Left lung (tissue), 10 donors: ENCODE data around the gene APRT. TPM values are rescaled to one million over a fixed set of nuclear protein-coding genes. Genes with fewer than 3 reads are reported as not detected.

Experiments used
- ATAC-seq: fragments of 200-7000 bp; cut with Tn5 transposase; one replicate; pipeline ENCODE4 v1.9.1; 2020; ENCODE audit warnings: moderate library complexity
- DNase-seq, 4 donors: peaks; one replicate each; pipeline ENCODE4 v3.0.0-alpha.2; 2013 to 2020
- H3K27ac ChIP-seq, 2 donors: fragments of 200-600 bp; sonication (generic) in 1 of 2; one replicate each; pipeline versions ENCODE4 v1.5.0 to v1.8.0; 2020 to 2021
- H3K27me3 ChIP-seq, 2 donors: fragments of 200-600 bp; sonication (generic) in 1 of 2; one replicate each; pipeline versions ENCODE4 v1.5.0 to v1.8.0; 2020 to 2021
- H3K36me3 ChIP-seq, 2 donors: fragments of 200-600 bp; sonication (generic) in 1 of 2; one replicate each; pipeline versions ENCODE4 v1.5.0 to v1.8.0; 2020 to 2021
- H3K4me1 ChIP-seq, 2 donors: fragments of 200-600 bp; one replicate each; pipeline ENCODE4 v1.8.0; 2021
- H3K4me3 ChIP-seq, 2 donors: fragments of 200-600 bp; sonication (generic) in 1 of 2; one replicate each; pipeline versions ENCODE4 v1.5.0 to v1.8.0; 2020 to 2021; ENCODE audit warnings: mild to moderate bottlenecking in 1 of 2
- H3K9me3 ChIP-seq, 2 donors: fragments of 200-600 bp; sonication (generic) in 1 of 2; one replicate each; pipeline versions ENCODE4 v1.5.0 to v1.8.0; 2020 to 2021
- CTCF ChIP-seq, 2 donors: fragments of 200-600 bp; sonication (generic) in 1 of 2; IDR thresholded peaks; one replicate each; pipeline versions ENCODE4 v1.5.0 to v1.8.0; 2021; ENCODE audit warnings: antibody characterized with exemption in 2 of 2
- intact Hi-C, 2 donors: fragments of 100-400 bp; cut with DNase I; formaldehyde crosslinking; loops; one replicate each; pipeline versions ENCODE4 v1.11.2 to v1.14.2; 2022
- polyA plus RNA-seq, 6 donors: library from polyadenylated mRNA; unstranded; fragments of 120-200 nt; gene quantifications; one replicate each; pipeline ENCODE4 v1.2.1, GENCODE V29; 2013; ENCODE audit not compliant: insufficient read length in 6 of 6
- total RNA-seq, 2 donors: library from RNA; stranded (reverse); fragmentation: NEBNext Ultra II Directional; extraction: Animal tissue kit (Norgen Biotek cat#: 25700); gene quantifications; one replicate each; pipeline ENCODE4 v1.2.1, GENCODE V29; 2021
- donor health status: DM: no; HTN: yes; CAD: no.
- donor health status: DM: no; HTN: no; CAD: no.

APRT gene
- total and polyA plus RNA-seq, 8 donors: 69.9 to 161 (median 96.8) TPM

GRCh38 chr16:88843256-88843655, 31.5 kb upstream of the APRT start:
- H3K27ac ChIP-seq: no peak overlapping the region
- peaks cover 0 to 62% of the 10 kb centered on the region in 2 donors for H3K36me3 ChIP-seq
- H3K9me3 ChIP-seq: no peaks in the 10 kb centered on the region
- no peak for TF ChIP-seq CTCF (IDR thresholded peaks at IDR 0.05)
- no peaks in the 10 kb centered on the region for H3K27me3 ChIP-seq
- H3K4me1 ChIP-seq: peaks cover 0 to 16% of the 10 kb centered on the region in 2 donors
- DNase-seq (no peak), ATAC-seq (no peak)
- no peak overlapping the region for H3K4me3 ChIP-seq
- intact Hi-C loops: no loop called here

- H3K4me1 ChIP-seq: peaks cover 0 to 16% of the 10 kb centered on the region in 2 donors
- no peak for TF ChIP-seq CTCF (IDR thresholded peaks at IDR 0.05)
- DNase-seq (no peak), ATAC-seq (no peak)
- no peak overlapping the region for H3K27ac ChIP-seq
- intact Hi-C loops: no loop called here
- H3K27me3 ChIP-seq: no peaks in the 10 kb centered on the region
- peaks cover 0 to 64% of the 10 kb centered on the region in 2 donors for H3K36me3 ChIP-seq
- no peaks in the 10 kb centered on the region for H3K9me3 ChIP-seq
- no peak overlapping the region for H3K4me3 ChIP-seq
Observed at GRCh38 chr16:88842806-88843205, 31.1 kb upstream of the APRT start.

- Histone ChIP-seq H3K27me3 (no peaks in the 10 kb centered on the region), H3K27ac (no peak overlapping the region), H3K9me3 (no peaks in the 10 kb centered on the region), H3K4me1 (peaks cover 0 to 16% of the 10 kb centered on the region in 2 donors), H3K4me3 (no peak overlapping the region), H3K36me3 (peaks cover 0 to 64% of the 10 kb centered on the region in 2 donors)
- DNase-seq (no peak), ATAC-seq (no peak)
- no peak for TF ChIP-seq CTCF (IDR thresholded peaks at IDR 0.05)
- intact Hi-C loops: no loop called here
Observed at GRCh38 chr16:88842308-88842756, 30.6 kb upstream of the APRT start.

GRCh38 chr16:88841521-88842307, 30.0 kb upstream of the APRT start:
- DNase-seq (no peak), ATAC-seq (no peak)
- Histone ChIP-seq H3K27me3 (no peaks in the 10 kb centered on the region), H3K36me3 (peaks cover 0 to 63% of the 10 kb centered on the region in 2 donors), H3K27ac (no peak overlapping the region), H3K9me3 (no peaks in the 10 kb centered on the region), H3K4me3 (no peak overlapping the region), H3K4me1 (peaks cover 0 to 16% of the 10 kb centered on the region in 2 donors)
- intact Hi-C loops: no loop called here
- no peak for TF ChIP-seq CTCF (IDR thresholded peaks at IDR 0.05)

- peaks cover 0 to 68% of the 10 kb centered on the region in 2 donors for H3K36me3 ChIP-seq
- peaks cover 0 to 16% of the 10 kb centered on the region in 2 donors for H3K4me1 ChIP-seq
- H3K27ac ChIP-seq: peak overlapping the region in 1 of 2 donors; percentile 60
- H3K27me3 ChIP-seq: no peaks in the 10 kb centered on the region
- H3K9me3 ChIP-seq: no peaks in the 10 kb centered on the region
- H3K4me3 ChIP-seq: no peak overlapping the region
- no peak for TF ChIP-seq CTCF (IDR thresholded peaks at IDR 0.05)
- ATAC-seq: no peak
- intact Hi-C loops: no loop called here
- DNase-seq: no peak
Observed at GRCh38 chr16:88840600-88841215, 29.0 kb upstream of the APRT start.
